Measurements from ENCODE around the gene FTSJ3.

FTSJ3 gene

GRCh38 chr17:63834431-63835166 lies 7.1 kb upstream of the FTSJ3 start:
- peak; percentile 78 to 84 for DNase-seq (ENCODE audit: low read depth in 2 of 2)
- TF ChIP-seq, protein P1, sequence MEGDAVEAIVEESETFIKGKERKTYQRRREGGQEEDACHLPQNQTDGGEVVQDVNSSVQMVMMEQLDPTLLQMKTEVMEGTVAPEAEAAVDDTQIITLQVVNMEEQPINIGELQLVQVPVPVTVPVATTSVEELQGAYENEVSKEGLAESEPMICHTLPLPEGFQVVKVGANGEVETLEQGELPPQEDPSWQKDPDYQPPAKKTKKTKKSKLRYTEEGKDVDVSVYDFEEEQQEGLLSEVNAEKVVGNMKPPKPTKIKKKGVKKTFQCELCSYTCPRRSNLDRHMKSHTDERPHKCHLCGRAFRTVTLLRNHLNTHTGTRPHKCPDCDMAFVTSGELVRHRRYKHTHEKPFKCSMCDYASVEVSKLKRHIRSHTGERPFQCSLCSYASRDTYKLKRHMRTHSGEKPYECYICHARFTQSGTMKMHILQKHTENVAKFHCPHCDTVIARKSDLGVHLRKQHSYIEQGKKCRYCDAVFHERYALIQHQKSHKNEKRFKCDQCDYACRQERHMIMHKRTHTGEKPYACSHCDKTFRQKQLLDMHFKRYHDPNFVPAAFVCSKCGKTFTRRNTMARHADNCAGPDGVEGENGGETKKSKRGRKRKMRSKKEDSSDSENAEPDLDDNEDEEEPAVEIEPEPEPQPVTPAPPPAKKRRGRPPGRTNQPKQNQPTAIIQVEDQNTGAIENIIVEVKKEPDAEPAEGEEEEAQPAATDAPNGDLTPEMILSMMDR (IDR thresholded peaks at IDR 0.05; ENCODE audit: low read depth, low read length) = peak; percentile 71
- H3K4me3 ChIP-seq (replicated peaks in 1 of 2; ENCODE audit: low read depth in 2 of 2, low read length in 2 of 2) = no peak overlapping the region

DNA sequence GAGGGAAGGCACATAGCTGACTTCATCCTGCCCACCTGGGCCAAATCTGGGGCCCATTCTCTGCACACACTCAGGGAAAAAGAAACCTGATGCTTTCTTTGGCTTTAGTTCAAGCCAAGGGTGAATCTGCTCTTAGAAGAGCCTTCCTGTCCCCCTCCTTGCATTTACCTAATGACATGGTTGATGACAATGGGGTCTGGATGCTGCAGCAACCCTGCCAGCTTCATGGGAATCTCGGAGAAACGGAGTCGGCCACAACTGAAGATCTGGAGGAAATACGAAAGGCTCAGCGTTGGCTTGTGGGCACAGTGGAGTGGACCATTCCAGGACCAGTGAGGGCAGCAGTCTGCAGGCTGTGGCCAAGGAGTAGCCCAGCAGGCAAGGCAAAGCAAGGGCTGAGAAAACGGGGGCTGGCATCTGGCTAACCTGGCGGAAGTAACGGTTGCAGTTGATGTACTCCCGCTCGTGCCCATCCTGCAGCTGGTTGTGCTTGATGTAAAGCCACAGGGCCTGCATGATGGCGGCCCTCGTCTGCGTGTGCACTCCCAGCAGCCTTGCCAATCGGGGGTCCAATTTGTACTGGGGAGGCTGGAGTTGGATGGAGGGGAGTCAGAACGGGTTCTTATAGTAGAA lies 6.4 kb upstream of the FTSJ3 start:
- no peak for DNase-seq (ENCODE audit: low read depth in 2 of 2)
- no peak overlapping the region for H3K4me3 ChIP-seq (replicated peaks in 1 of 2; ENCODE audit: low read depth in 2 of 2, low read length in 2 of 2)
- TF ChIP-seq, protein P1 (IDR thresholded peaks at IDR 0.05; ENCODE audit: low read depth, low read length) = no peak

DNA sequence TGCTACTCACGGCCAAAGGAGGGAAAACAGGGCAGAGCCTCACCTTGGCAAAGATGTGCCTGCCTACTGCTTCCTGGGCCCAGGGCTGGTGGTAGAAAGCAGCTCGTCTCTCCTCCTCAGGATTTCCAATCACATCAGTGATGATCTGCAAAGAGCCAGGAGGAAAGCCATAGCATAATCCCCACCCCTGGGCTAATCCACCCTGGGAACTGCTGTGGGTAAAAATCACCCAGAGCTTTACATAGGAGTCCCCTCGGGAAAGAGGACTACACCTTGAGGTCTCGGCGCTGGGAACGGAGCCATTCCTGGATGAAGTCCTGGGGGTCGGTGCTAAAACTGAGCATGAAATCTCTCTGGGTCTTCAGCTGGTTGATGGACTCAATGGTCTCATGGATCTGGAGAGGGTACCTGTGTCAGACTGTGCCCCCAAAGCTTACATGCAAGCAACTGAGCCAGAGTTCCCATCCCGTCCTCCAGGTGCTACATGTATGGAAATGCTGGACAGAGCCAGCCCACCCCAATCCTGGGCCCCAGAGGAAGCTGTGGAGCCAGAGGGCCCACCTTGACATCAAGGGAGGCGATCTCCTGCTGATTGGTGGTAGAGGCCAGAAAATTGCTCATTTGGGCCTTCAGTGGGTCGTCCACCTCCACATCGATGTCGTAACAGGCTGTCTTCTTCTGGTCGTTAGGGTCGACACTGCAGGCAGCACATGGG lies 5.7 kb upstream of the FTSJ3 start:
- no peak overlapping the region for H3K4me3 ChIP-seq (replicated peaks in 1 of 2; ENCODE audit: low read depth in 2 of 2, low read length in 2 of 2)
- DNase-seq (ENCODE audit: low read depth in 2 of 2) = no peak
- TF ChIP-seq, protein P1 (IDR thresholded peaks at IDR 0.05; ENCODE audit: low read depth, low read length) = no peak

GRCh38 chr17:63832455-63832854 lies 5.0 kb upstream of the FTSJ3 start:
- no peak for DNase-seq (ENCODE audit: low read depth in 2 of 2)
- TF ChIP-seq, protein P1 (IDR thresholded peaks at IDR 0.05; ENCODE audit: low read depth, low read length) = no peak
- no peak overlapping the region for H3K4me3 ChIP-seq (replicated peaks in 1 of 2; ENCODE audit: low read depth in 2 of 2, low read length in 2 of 2)

DNA sequence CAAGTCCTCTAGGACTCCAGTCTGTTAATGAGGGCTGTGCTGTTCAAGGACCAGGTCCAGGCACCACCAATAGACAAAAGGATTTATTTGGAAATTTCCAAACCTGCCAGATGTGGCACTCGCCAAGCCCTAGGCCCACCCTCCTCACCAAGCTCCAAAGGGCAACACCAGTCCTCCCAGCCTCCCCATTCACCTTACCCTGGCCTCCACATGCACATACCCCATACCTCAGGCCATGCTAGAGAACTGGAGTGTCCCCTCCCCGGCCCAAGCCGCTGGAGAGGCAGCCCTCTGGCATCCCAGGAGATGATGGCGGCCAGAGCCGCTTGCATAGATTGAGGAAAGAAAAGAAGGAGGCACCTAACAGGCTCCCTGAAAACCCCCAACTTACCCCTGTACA lies 4.6 kb upstream of the FTSJ3 start:
- no peak for DNase-seq (ENCODE audit: low read depth in 2 of 2)
- no peak overlapping the region for H3K4me3 ChIP-seq (replicated peaks in 1 of 2; ENCODE audit: low read depth in 2 of 2, low read length in 2 of 2)
- TF ChIP-seq, protein P1 (IDR thresholded peaks at IDR 0.05; ENCODE audit: low read depth, low read length) = no peak

DNA sequence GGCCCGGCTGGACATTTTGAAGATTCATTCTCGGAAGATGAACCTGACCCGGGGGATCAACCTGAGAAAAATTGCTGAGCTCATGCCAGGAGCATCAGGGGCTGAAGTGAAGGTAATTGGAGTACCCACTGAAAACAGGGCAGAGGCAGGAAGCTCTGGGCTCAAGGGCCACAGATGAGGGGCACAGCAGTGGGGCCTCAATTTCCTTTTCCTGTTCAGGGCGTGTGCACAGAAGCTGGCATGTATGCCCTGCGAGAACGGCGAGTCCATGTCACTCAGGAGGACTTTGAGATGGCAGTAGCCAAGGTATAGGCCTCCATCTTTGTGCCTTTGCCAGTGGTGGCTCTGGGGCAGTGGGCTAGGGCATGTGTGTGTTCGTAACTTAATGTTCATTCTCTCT lies 4.0 kb upstream of the FTSJ3 start:
- no peak for DNase-seq (ENCODE audit: low read depth in 2 of 2)
- no peak overlapping the region for H3K4me3 ChIP-seq (replicated peaks in 1 of 2; ENCODE audit: low read depth in 2 of 2, low read length in 2 of 2)
- TF ChIP-seq, protein P1 (IDR thresholded peaks at IDR 0.05; ENCODE audit: low read depth, low read length) = no peak
